Fibroblast of skin of right quadriceps (primary cell): ENCODE measurements around the gene TCF7.
"Not testable (repeated sequence)": the region's sequence is repeated elsewhere in the genome, so short reads cannot be mapped to it uniquely, and the experiment has no call there.

Source experiments
- DNase-seq: peaks from one replicate; pipeline ENCODE4 v3.0.0-alpha.2; 2013

TCF7 gene

GRCh38 chr5:134145779-134146581, 31.5 kb downstream of the TCF7 start:
- DNase-seq, result peak; percentile 60

DNA sequence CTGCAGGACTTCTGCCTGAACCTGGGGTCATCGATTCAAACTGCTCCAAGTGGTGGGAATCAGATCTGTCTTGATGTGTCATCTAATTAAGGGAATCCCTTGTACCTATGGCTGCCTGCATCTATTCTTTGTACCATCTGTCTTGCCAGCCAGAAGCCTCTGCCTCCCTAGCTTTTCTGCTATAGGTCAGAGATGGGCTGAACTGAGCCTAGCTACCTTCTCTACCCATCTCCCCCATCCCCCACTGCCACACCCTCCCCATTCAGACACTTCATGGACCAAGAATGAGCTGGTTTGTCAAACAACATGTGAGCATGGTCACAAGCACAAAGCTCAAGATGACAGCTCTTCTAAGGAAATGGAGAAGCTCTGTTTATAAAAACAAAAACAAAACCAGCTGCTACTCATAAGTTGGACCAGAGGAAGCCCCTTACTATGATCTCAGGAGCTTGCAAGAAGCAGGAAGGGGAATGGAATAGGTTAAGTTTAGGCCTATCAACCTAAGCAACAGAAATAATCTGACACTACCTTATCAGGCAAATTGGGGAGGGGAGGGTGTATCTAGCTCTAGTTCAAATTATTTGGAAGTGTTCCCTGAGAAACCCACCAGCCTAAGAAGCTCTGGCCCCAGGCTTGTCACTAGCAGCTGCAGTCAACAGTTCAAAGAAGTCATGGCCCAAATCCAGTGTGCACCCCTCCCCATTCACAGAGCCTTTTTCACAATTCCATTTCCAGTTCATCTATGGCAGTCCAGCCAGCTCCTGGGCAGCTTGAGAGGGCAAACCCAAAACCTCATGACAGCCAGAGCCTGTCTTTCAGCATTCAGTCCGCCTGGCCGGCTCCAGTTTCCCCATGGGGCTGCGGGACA, 32.4 kb downstream of the TCF7 start:
- DNase-seq, result no peak

DNA sequence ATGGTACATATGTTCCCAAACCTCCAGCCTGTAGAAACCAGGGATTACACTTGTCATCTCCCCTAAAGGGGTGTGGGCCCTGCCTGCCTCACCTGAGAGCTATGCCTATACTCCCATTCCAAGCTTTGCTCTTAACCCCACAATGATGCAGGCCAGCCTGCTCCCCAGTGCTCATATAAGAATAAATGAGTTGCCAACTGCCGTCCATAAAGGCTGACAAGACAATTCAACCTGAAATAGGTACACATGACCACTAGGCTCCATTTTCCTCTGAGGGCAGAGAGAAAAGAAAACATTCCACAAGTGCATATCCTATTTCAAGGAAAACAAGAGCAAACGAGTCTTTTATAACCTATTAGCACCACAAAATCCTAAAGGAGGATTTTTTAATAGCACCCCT, 33.8 kb downstream of the TCF7 start:
- DNase-seq, result no peak

DNA sequence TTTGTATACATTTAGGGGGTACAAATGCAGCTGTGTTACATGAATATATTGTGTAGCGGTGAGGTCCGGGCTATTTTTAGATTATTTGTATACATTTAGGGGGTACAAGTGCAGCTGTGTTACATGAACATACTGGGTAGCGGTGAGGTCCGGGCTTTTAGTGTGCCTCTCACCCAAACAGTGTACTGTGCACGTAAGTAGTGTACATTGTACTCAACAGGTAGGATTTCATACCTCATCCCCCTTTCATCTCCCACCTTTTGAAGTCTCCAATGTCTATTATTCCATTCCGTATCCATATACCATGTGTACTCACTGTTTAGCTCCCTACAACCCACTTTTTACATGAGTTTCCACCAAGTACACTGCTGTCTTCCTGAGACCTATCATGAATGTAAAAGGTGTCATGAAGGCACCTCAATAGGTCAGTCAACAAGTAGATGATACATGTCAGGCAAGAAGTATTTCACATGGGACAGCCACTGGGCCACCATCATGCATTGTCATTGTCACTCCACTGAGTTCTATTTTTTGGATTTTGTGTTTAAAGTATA, 34.6 kb downstream of the TCF7 start:
- no peak for DNase-seq

DNA sequence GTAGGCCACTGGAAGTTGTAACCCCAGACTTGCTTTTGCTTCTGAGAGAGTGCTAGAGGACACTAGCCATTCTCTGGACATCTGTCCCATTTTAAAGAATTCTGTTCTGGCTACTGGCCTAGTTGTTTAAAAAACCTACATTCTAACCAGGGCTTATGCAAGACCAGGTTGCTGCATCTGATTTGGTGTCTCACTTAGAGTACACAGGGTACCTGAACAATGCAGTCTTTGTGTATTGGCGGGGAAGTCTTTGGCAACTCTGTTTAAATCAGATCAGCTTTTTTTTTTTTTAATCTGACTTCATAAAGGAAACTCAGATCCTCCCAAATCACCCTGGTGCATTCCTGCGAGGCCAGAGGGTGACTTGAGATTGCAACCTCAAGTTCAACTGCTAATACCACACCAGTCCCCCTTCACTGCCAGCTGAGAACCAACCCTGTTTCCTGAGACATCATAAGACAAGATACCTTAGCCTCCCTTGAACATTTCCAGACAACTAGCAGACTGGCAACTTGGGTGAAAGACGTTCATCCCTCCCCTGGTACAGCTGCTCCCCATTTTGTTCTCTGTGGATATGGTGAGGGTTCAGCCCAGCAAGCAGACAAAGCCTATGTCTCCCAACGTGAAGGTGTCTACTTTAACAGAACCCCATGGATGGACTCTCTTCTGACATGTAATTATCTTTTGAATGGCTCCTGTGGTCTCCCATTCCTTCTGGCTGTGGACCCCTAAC, 35.3 kb downstream of the TCF7 start:
- DNase-seq, result no peak

DNA sequence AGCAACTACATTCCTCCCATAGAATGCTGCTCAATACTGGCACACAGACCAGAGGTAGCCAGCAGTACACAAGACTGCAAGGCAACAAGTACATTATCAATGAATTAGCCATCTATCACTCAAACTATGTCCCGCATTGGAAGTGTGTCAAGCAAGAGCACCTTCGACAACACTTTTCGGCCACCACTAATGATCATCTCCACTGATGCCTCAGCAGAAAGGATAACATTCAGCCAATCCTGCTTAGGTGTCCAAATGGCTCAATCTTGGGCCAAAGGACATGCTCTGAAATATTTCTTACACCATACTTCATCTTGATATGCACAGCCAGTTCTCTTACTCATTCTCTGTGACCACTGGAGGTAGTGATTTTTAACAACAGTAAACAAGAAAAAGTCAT, 37.2 kb downstream of the TCF7 start:
- no peak for DNase-seq

- not testable (repeated sequence) for DNase-seq
Measured at GRCh38 chr5:134152173-134152832, 37.8 kb downstream of the TCF7 start.

- no peak for DNase-seq
Measured at GRCh38 chr5:134153241-134153640, 38.8 kb downstream of the TCF7 start.

DNA sequence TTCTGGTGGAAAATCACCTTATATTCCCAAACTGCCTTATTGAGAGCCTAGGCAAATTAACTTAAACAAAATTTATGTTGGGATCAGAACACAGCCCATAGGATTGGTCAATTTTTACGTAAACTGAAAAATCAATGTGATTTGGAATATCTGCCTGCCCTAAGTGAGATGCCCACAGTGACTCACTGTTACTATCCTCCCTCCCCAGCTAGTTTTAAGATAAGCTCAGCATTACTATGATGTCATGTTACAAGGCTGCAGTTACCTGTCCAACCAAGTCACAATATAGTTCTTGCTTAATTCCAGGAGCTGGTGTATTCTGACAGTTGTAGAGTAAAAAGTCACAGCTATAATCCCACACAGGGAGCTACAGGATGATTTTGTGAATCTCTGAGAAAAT, 39.2 kb downstream of the TCF7 start:
- DNase-seq, result no peak

DNA sequence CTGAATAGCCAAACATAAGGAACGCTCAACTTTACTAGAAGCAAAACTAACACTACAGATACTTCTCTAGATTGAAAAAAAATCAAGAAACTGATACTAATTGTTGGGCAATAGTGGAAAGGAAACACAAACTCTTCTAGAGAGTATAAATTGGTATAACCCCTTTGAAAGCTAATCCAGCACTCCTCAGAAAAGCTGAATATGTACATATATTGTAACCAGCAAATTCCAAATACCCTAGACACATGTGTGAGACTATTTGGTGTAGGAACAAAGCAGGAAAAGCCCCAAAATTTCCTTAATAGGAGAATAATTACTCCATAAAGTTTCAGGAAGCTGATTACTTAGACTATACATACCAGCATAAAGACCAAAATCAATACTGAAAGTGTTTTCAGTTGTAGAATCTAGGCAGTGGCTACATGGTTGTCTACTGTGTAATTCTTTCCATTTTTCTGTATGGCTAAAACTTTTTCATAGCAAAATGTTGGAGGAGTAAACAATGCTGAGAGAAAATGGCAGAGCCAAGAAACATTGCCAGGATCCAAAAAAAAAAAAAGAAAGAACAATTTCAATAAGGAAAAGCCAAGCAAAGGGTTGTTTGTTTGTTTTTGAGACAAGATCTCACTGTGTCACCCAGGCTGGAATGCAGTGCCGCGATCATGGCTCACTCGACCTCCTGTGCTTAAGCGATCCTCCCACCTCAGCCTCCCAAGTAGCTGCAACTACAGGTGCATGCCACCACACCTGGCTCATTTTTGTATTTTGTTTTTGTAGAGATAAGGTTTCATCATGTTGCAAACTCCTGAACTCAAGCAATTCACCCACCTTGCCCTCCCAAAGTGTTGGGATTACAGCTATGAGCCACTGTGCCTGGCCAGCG, 47.3 kb downstream of the TCF7 start:
- no peak for DNase-seq

DNA sequence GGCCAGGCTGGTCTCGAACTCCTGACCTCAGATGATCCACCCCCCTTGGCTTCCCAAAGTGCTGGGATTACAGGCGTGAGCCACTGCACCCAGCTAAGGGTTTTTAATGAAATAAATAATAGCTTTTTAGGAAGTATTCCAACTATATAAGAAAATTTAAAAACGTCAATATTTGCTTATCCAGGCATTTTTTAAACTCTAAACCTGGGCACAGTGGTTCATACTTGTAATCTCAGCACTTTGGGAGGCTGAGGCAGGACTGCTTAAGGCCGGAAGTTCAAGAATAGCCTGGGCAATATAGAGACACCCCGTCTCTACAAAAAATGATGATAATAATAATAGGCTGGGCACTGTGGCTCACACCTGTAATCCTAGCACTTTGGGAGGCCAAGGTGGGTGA, 48.1 kb downstream of the TCF7 start:
- DNase-seq, result no peak

- DNase-seq, result no peak
Measured at GRCh38 chr5:134171972-134172371, 57.5 kb downstream of the TCF7 start.

GRCh38 chr5:134174841-134175839, 60.7 kb downstream of the TCF7 start:
- DNase-seq, result peak; percentile 37

DNA sequence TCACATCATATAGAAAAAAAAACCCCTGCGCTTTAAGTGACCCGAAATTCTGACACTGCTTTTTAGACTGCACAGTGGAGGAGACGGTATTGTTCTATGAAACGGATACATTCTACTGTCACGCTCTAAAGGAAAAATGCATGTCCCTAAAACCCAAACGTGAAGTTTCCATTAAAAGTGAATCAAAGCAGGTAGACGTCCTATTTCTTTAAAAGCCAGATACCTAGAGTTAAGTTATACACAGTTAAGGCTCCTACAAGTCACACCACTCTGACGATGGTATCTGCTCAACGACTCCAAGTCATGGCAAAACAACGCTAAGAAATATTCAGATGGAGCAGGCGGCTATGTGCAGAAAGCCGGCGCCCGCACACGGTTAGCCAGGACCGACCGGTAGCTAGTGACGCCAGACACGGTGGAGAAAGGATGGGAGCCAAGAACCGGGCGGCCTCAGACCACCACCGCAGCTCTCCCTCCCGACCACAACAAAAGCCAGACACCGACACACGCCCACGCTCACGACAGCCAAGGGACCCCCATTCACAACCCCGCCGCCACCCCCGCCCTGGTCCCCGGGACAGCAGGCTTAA, 61.5 kb downstream of the TCF7 start:
- peak; percentile 13 for DNase-seq

- DNase-seq, result peak; percentile 81
Measured at GRCh38 chr5:134176511-134177368, 62.3 kb downstream of the TCF7 start, which contains the start of gene SKP1. SKP1 (minus strand) TSS chr5:134176950; CDS start chr5:134174022, 2,928 bp downstream.

DNA sequence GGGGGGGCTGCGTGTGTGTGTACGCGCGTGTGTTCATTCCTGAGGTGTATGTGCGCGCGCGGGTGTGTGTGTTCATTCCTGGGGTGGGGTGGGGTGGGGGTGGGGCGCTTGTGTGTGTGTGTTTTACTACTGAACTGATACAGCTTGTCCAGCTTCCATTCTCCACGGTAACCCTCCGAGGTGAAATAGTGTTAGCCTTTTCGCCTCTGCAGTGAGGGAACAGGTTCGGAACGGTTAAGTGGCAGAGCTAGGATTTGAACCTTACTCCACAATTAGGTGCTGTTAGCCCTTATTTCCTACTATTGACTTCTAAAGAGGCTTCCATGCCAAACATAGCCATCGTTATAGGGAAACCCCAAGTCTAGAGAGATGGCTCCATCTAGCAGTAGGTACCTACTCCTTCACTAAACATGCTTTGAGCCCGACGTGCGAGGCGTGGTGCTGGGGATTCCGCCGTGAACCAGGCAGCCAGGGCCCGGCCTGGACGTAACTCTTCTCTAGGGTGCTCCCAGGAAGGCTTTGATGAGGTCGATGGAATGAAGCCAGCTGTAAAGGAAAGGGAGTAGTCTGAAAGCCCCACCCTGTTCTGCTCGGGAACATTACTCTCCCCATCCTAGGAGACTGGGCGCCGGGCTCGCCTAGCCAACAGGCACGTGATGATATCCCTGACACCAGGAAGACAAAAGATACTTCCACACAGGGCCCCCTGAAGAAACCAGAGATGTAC, 63.1 kb downstream of the TCF7 start:
- DNase-seq, result peak; percentile 13

DNA sequence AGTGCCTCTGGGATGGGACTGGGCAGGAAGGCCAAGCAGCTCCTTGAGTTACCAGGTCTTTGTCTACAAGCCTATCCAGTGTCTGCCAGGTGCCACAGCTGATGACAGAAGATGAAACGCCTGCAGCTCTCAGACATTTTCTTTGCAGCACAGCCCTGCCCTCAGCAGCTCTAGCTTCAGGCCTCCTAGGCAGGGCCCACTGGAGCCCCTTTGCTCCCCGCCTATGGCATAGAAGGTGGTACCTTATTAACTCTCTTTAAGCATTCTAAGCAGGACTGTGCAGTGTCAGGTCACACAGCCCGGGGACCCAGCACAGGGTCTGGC, 63.6 kb downstream of the TCF7 start:
- no peak for DNase-seq

DNA sequence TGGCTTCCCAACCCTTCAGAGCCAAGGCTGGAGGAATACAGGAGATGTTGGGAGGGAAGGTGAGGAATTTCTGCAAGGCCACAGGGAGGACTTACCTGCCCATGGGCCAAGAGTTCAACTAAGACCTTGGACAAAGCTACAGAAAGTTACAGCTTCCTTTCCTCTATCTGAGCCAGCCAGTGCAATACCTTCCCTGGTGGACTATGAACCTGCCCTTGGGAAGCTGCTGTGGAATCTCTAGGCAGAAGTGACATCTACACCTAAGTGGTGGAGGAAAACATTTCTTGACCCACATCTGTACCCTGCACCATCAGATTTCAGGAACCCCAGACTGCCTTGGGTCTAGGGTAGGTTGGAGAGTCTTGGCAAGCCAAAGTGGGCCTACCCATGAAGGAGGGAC, 69.0 kb downstream of the TCF7 start:
- DNase-seq, result no peak
